ENCODE data around the gene FEN1. TPM values are rescaled to one million over a fixed set of nuclear protein-coding genes. Genes with fewer than 3 reads are reported as not detected.

Gene FEN1
- total and polyA plus RNA-seq, 2 of the 13 experiments (the other 11 are each of a cell fraction or from before 2014, with no cell fraction given): 12.4 to 102 TPM

DNA sequence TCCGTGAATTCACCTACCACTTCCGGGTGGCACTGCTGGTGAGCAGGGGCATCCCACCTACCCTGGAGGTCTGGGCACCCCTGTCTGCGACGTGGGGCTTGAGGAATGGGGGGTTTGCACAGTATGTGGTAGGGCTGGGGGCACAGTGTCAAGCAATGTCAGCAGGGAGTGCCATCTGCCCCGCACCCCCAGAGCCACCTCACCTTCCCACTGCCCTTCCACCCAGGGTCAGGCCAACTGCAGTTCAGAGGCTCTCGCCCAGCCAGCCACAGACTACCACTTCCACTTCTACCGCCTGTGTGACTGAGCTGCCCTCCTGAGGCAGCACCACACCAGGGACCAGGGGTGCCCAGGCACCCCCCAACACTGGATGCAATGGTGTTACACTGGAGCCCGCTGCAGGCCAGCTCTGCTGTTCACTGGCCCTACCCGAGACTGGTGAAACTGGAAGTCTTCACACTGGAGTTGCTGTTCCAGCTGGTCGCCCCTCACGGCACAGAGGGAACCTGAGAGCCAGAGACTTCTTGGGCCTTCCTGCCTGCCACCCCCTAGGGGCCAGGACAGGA lies 6.8 kb upstream of the FEN1 start:
- ATAC-seq (no peak), DNase-seq (ENCODE audit: low spot score) (no peak), FAIRE-seq (no peak)
- ChIA-PET POLR2A (interaction anchor here (1.1 kb wide), 1 partner anchor 29 kb away, joined by 3 read pairs; no protein-coding TSS in a partner anchor), CTCF (ENCODE audit: low intra/inter-chr PET ratio, low total read pairs) (no interaction called here)
- Histone ChIP-seq H3K4me1 (ENCODE audit: insufficient read depth, low read length) (peaks cover 9% of the 10 kb centered on the region), H3K27ac (ENCODE audit: extremely low read length, insufficient read depth, low read length) (no peak overlapping the region), H2AFZ (ENCODE audit: low read length) (no peak overlapping the region), H3K4me2 (ENCODE audit: low read depth, low read length) (no peak overlapping the region), H3K79me2 (ENCODE audit: insufficient read depth, low read length) (no peaks in the 10 kb centered on the region), H3K9me3 (ENCODE audit: low read length) (no peaks in the 10 kb centered on the region), H3K4me3 (replicated peaks in 1 of 3; ENCODE audit: insufficient read depth in 1 of 3, low read depth in 2 of 3, low read length in 3 of 3) (no peak overlapping the region), H3K27me3 (ENCODE audit: control insufficient read depth in 1 of 2, insufficient read depth in 2 of 2, low read length in 2 of 2) (no peaks in the 10 kb centered on the region), H3K36me3 (replicated peaks in 1 of 2; ENCODE audit: control insufficient read depth in 1 of 2, insufficient read depth in 2 of 2, low read length in 2 of 2) (peaks cover 29 to 79% of the 10 kb centered on the region in 2 experiments), H3K9ac (ENCODE audit: insufficient read depth, low read depth, low read length) (no peak overlapping the region), H4K20me1 (ENCODE audit: insufficient read depth, low read length) (no peaks in the 10 kb centered on the region)
- TF ChIP-seq AGO2 (optimal IDR thresholded peaks at IDR 0.05; ENCODE audit: low read depth, low read length) (peak; percentile 77), JUN (CRISPR knock-in tag; IDR thresholded peaks at IDR 0.05) (no peak)
- in situ Hi-C loops (cut with HindIII; ENCODE audit: extremely low pct_ligation_motif_present, low pct_unique_long_range_greater_than_20kb) (no loop called here), intact Hi-C loops (cut with micrococcal nuclease; ENCODE audit: unreplicated experiment) (no loop called here)
- no TSS peak for BruUV-seq (replicated peaks)
- 97% methylated on average over 9 of the region's 11 CpGs for WGBS (ENCODE audit: low lambda C conversion rate)

DNA sequence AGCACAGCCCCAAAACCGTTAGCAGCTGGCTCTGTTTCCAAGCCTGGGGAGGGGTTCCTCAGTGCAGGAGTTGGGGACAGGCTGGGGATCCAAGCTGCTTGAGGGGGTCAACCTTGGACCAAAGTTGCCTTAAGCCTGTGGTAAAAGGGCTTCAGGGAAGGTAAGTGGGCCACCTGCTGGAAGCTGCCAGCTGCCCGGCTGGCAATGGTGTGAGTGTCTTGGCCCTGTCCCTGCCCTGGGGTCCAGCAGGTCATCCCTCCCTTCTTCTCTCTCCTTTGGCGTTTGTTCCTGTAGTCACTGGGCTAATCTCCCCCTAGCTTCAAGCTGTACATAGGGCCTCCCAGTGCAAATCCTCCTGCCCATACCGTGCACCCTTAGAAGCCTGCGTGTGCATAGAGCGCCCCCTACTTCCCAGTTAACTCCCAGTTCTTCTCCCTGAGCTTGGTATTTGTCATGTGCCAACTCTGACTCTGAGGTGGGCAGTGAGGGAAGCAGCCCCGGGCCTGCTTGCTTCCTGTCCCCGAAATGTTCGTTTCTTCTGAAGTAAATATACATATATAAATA lies 4.7 kb upstream of the FEN1 start:
- H3K27ac ChIP-seq (ENCODE audit: extremely low read length, insufficient read depth, low read length): peak overlapping the region; percentile 21
- no peak for FAIRE-seq
- H3K27me3 ChIP-seq (ENCODE audit: control insufficient read depth in 1 of 2, insufficient read depth in 2 of 2, low read length in 2 of 2): no peaks in the 10 kb centered on the region; a peak in 1 of 5 replicates
- peak; percentile 56 for ATAC-seq
- no TSS peak for BruUV-seq (replicated peaks)
- H3K4me2 ChIP-seq (ENCODE audit: low read depth, low read length): no peak overlapping the region
- in situ Hi-C loops (cut with HindIII; ENCODE audit: extremely low pct_ligation_motif_present, low pct_unique_long_range_greater_than_20kb) (no loop called here), intact Hi-C loops (cut with micrococcal nuclease; ENCODE audit: unreplicated experiment) (loop anchor here (1.0 kb wide), 1 partner anchor 41 kb away; no protein-coding TSS in a partner anchor)
- H3K79me2 ChIP-seq (ENCODE audit: insufficient read depth, low read length): peaks cover 15% of the 10 kb centered on the region
- peak; percentile 74 for DNase-seq (ENCODE audit: low spot score)
- no peak overlapping the region for H3K4me3 ChIP-seq (replicated peaks in 1 of 3; ENCODE audit: insufficient read depth in 1 of 3, low read depth in 2 of 3, low read length in 3 of 3)
- peaks cover 17% of the 10 kb centered on the region for H3K4me1 ChIP-seq (ENCODE audit: insufficient read depth, low read length)
- no peak overlapping the region for H3K9ac ChIP-seq (ENCODE audit: insufficient read depth, low read depth, low read length)
- peaks cover 20 to 65% of the 10 kb centered on the region in 2 experiments for H3K36me3 ChIP-seq (replicated peaks in 1 of 2; ENCODE audit: control insufficient read depth in 1 of 2, insufficient read depth in 2 of 2, low read length in 2 of 2)
- no peaks in the 10 kb centered on the region for H3K9me3 ChIP-seq (ENCODE audit: low read length)
- ChIA-PET POLR2A (interaction anchor here (0.7 to 2.6 kb wide), 7 partner anchors 9 to 167 kb away, joined by 3 to 17 read pairs (median 9); partner anchors contain the start of gene FADS1), CTCF (ENCODE audit: low intra/inter-chr PET ratio, low total read pairs) (interaction anchor here (2.3 to 2.8 kb wide), 2 partner anchors 36 to 40 kb away, joined by 18 to 24 read pairs; partner anchors contain the start of gene MYRF)
- H2AFZ ChIP-seq (ENCODE audit: low read length): no peak overlapping the region
- H4K20me1 ChIP-seq (ENCODE audit: insufficient read depth, low read length): no peaks in the 10 kb centered on the region
- 41% methylated on average over 8 of the region's 9 CpGs for WGBS (ENCODE audit: low lambda C conversion rate)
- TF ChIP-seq STAG1 (CRISPR knock-in tag; IDR thresholded peaks at IDR 0.05) (peak; percentile 79), ZNF143 (CRISPR knock-in tag; IDR thresholded peaks at IDR 0.05) (0 out of 2 replicates have a peak, but pooled peaks have one; percentile 17), ZNF546 (CRISPR knock-in tag; conservative IDR thresholded peaks at IDR 0.05) (no peak), RAD21 (CRISPR knock-in tag; IDR thresholded peaks at IDR 0.05) (peak; percentile 67), ZNF335 (CRISPR knock-in tag; IDR thresholded peaks at IDR 0.05) (no peak), ETV6 (CRISPR knock-in tag; conservative IDR thresholded peaks at IDR 0.05) (no peak), GABPB1 (CRISPR knock-in tag; IDR thresholded peaks at IDR 0.05) (peak; percentile 21; the same call in 1 of the 2 replicates), PPARG (CRISPR knock-in tag; conservative IDR thresholded peaks at IDR 0.05) (0 out of 2 replicates have a peak, but pooled peaks have one; percentile 36), BRD4 (CRISPR knock-in tag; IDR thresholded peaks at IDR 0.05) (no peak), TEAD3 (CRISPR knock-in tag; optimal IDR thresholded peaks at IDR 0.05; ENCODE audit: borderline replicate concordance) (peak; percentile 29), POLR2G (IDR thresholded peaks at IDR 0.05; ENCODE audit: low read depth, low read length) (peak; percentile 26; the same call in 1 of the 2 replicates), ZFY (CRISPR knock-in tag; IDR thresholded peaks at IDR 0.05) (peak; percentile 26; the same call in 1 of the 2 replicates), ZNF879 (CRISPR knock-in tag; IDR thresholded peaks at IDR 0.05) (no peak), AKAP8 (CRISPR knock-in tag; IDR thresholded peaks at IDR 0.05) (peak; percentile 76)
- TF ChIP-seq, protein P1, sequence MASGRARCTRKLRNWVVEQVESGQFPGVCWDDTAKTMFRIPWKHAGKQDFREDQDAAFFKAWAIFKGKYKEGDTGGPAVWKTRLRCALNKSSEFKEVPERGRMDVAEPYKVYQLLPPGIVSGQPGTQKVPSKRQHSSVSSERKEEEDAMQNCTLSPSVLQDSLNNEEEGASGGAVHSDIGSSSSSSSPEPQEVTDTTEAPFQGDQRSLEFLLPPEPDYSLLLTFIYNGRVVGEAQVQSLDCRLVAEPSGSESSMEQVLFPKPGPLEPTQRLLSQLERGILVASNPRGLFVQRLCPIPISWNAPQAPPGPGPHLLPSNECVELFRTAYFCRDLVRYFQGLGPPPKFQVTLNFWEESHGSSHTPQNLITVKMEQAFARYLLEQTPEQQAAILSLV (CRISPR knock-in tag; IDR thresholded peaks at IDR 0.05; ENCODE audit: borderline replicate concordance): peak; percentile 41; the same call in 1 of the 2 replicates
- TF ChIP-seq, protein P2, sequence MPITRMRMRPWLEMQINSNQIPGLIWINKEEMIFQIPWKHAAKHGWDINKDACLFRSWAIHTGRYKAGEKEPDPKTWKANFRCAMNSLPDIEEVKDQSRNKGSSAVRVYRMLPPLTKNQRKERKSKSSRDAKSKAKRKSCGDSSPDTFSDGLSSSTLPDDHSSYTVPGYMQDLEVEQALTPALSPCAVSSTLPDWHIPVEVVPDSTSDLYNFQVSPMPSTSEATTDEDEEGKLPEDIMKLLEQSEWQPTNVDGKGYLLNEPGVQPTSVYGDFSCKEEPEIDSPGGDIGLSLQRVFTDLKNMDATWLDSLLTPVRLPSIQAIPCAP (CRISPR knock-in tag; IDR thresholded peaks at IDR 0.05; ENCODE audit: low read depth): no peak
